Panc1 (cell line): Measurements from ENCODE around the gene SLC25A10.

Experiments
- POLR2AphosphoS5 ChIP-seq: IDR thresholded peaks from 2 replicates; pipeline ENCODE4 v1.6.1; 2012; ENCODE audit warnings: mild to moderate bottlenecking, low read depth, low read length, moderate library complexity
- SIN3A ChIP-seq: IDR thresholded peaks from 2 replicates; pipeline ENCODE4 v1.6.1; 2012; ENCODE audit warnings: low read depth, mild to moderate bottlenecking, low read length, moderate library complexity, borderline replicate concordance; ENCODE audit not compliant: insufficient read depth
- TF ChIP-seq, protein P1 (sequence below): fragments of 450-650 bp; IDR thresholded peaks from 2 replicates; pipeline ENCODE4 v1.5.1; 2017; ENCODE audit warnings: mild to moderate bottlenecking
- TF ChIP-seq, protein P2 (sequence below), 2 experiments: IDR thresholded peaks; 2 replicates each; pipeline ENCODE4 v1.6.1; 2011 to 2012; ENCODE audit warnings: low read depth in 2 of 2, control low read depth in 1 of 2, low read length in 1 of 2, mild to moderate bottlenecking in 1 of 2, moderate library complexity in 1 of 2; ENCODE audit not compliant: insufficient read depth in 1 of 2

DNA sequence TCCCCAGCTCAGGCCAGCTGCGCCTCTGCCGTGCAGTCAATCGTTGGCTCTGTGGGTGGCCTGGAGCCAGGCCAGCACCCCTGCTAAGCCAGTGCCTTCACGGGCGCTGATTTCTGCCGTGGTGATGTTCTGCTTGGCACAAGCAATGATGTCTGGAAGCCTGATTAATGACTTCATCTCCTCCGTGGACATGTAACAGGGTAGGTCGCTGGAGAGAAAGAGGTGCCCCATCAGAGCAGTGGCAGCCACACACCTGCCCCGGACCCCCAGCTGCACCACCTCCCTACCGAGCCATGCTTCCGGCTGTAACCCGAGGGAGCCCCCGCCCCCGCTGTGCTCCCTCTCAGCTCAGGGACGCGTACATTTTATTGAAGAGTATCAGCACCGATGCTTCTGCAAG is 30.4 kb upstream of the SLC25A10 start:
- TF ChIP-seq, protein P1, sequence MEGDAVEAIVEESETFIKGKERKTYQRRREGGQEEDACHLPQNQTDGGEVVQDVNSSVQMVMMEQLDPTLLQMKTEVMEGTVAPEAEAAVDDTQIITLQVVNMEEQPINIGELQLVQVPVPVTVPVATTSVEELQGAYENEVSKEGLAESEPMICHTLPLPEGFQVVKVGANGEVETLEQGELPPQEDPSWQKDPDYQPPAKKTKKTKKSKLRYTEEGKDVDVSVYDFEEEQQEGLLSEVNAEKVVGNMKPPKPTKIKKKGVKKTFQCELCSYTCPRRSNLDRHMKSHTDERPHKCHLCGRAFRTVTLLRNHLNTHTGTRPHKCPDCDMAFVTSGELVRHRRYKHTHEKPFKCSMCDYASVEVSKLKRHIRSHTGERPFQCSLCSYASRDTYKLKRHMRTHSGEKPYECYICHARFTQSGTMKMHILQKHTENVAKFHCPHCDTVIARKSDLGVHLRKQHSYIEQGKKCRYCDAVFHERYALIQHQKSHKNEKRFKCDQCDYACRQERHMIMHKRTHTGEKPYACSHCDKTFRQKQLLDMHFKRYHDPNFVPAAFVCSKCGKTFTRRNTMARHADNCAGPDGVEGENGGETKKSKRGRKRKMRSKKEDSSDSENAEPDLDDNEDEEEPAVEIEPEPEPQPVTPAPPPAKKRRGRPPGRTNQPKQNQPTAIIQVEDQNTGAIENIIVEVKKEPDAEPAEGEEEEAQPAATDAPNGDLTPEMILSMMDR: no peak
- TF ChIP-seq, protein P2, sequence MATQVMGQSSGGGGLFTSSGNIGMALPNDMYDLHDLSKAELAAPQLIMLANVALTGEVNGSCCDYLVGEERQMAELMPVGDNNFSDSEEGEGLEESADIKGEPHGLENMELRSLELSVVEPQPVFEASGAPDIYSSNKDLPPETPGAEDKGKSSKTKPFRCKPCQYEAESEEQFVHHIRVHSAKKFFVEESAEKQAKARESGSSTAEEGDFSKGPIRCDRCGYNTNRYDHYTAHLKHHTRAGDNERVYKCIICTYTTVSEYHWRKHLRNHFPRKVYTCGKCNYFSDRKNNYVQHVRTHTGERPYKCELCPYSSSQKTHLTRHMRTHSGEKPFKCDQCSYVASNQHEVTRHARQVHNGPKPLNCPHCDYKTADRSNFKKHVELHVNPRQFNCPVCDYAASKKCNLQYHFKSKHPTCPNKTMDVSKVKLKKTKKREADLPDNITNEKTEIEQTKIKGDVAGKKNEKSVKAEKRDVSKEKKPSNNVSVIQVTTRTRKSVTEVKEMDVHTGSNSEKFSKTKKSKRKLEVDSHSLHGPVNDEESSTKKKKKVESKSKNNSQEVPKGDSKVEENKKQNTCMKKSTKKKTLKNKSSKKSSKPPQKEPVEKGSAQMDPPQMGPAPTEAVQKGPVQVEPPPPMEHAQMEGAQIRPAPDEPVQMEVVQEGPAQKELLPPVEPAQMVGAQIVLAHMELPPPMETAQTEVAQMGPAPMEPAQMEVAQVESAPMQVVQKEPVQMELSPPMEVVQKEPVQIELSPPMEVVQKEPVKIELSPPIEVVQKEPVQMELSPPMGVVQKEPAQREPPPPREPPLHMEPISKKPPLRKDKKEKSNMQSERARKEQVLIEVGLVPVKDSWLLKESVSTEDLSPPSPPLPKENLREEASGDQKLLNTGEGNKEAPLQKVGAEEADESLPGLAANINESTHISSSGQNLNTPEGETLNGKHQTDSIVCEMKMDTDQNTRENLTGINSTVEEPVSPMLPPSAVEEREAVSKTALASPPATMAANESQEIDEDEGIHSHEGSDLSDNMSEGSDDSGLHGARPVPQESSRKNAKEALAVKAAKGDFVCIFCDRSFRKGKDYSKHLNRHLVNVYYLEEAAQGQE (IDR thresholded peaks at IDR 0.05; ENCODE audit: insufficient read depth in 1 of 2, low read depth in 2 of 2, low read length in 1 of 2): no peak
- TF ChIP-seq SIN3A: no peak
- no peak for TF ChIP-seq POLR2AphosphoS5
